Measurements from ENCODE around the gene ZFYVE21.

The ZFYVE21 gene

GRCh38 chr14:103740991-103741689, 25.5 kb downstream of the ZFYVE21 start:
- no peak for TF ChIP-seq CTCF (IDR thresholded peaks at IDR 0.05; ENCODE audit: insufficient read depth, low read length)
- no peak for TF ChIP-seq GABPA (IDR thresholded peaks at IDR 0.05; ENCODE audit: low read depth)
- TF ChIP-seq POLR2AphosphoS5 (IDR thresholded peaks at IDR 0.05; ENCODE audit: low read depth) = no peak
- peak; percentile 39; the same call in 1 of the 2 replicates for TF ChIP-seq SPI1 (IDR thresholded peaks at IDR 0.05; ENCODE audit: borderline replicate concordance, low read depth)
- TF ChIP-seq, protein P1, sequence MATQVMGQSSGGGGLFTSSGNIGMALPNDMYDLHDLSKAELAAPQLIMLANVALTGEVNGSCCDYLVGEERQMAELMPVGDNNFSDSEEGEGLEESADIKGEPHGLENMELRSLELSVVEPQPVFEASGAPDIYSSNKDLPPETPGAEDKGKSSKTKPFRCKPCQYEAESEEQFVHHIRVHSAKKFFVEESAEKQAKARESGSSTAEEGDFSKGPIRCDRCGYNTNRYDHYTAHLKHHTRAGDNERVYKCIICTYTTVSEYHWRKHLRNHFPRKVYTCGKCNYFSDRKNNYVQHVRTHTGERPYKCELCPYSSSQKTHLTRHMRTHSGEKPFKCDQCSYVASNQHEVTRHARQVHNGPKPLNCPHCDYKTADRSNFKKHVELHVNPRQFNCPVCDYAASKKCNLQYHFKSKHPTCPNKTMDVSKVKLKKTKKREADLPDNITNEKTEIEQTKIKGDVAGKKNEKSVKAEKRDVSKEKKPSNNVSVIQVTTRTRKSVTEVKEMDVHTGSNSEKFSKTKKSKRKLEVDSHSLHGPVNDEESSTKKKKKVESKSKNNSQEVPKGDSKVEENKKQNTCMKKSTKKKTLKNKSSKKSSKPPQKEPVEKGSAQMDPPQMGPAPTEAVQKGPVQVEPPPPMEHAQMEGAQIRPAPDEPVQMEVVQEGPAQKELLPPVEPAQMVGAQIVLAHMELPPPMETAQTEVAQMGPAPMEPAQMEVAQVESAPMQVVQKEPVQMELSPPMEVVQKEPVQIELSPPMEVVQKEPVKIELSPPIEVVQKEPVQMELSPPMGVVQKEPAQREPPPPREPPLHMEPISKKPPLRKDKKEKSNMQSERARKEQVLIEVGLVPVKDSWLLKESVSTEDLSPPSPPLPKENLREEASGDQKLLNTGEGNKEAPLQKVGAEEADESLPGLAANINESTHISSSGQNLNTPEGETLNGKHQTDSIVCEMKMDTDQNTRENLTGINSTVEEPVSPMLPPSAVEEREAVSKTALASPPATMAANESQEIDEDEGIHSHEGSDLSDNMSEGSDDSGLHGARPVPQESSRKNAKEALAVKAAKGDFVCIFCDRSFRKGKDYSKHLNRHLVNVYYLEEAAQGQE (IDR thresholded peaks at IDR 0.05; ENCODE audit: insufficient replicate concordance, low read depth) = peak; percentile 47
- DNase-seq (ENCODE audit: low read depth in 1 of 2, low spot score in 1 of 2) = no peak
- Histone ChIP-seq H3K27ac (replicated peaks) (no peak overlapping the region), H3K27me3 (ENCODE audit: insufficient read depth, poor library complexity, severe bottlenecking) (no peaks in the 10 kb centered on the region), H3K4me3 (replicated peaks; ENCODE audit: insufficient read depth, low read length) (no peak overlapping the region)

- TF ChIP-seq CTCF (IDR thresholded peaks at IDR 0.05; ENCODE audit: insufficient read depth, low read length) (no peak), POLR2AphosphoS5 (IDR thresholded peaks at IDR 0.05; ENCODE audit: low read depth) (no peak), SPI1 (IDR thresholded peaks at IDR 0.05; ENCODE audit: borderline replicate concordance, low read depth) (no peak), GABPA (IDR thresholded peaks at IDR 0.05; ENCODE audit: low read depth) (no peak)
- TF ChIP-seq, protein P1 (IDR thresholded peaks at IDR 0.05; ENCODE audit: insufficient replicate concordance, low read depth) = no peak
- DNase-seq (ENCODE audit: low read depth in 1 of 2, low spot score in 1 of 2) = no peak
- H3K27ac ChIP-seq (replicated peaks) = no peak overlapping the region
Measured at GRCh38 chr14:103741876-103742275, 26.3 kb downstream of the ZFYVE21 start.

DNA sequence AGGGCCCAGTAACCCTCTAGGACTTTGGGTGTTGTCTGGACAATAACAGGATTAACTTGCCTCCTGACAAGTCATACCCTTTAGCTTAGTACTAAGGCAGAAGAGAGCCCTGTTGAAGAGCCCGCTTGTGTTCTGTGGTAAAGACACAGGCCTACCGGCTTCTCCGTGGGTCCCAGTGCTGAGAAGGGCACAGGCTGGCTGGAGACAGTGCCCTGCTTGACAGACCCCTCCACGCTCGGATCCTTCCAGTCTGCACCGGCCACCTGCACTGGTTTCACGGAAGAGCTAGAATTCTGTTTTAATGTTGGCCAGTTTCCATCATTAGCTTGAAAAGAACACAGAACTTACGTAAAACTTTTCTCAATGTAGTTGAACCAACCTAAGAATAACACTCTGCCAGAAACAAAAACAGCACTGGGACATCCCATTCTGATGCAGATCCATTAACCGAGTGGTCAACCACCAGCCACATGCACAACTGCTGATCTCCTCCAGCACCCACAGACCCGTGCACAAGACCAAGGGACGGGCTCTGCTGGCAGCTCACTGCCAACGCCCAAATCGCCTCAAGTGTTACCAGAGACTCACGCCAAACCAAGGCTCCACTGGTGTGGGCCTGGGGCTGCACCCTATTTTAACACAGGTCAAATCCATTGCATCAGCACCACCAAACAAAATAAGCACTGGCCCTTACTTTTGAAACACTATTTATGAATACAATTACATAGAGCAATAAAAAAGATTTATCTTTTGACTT, 27.1 kb downstream of the ZFYVE21 start:
- H3K27me3 ChIP-seq (ENCODE audit: insufficient read depth, poor library complexity, severe bottlenecking) = no peaks in the 10 kb centered on the region
- DNase-seq (ENCODE audit: low read depth in 1 of 2, low spot score in 1 of 2) = no peak
- no peak overlapping the region for H3K27ac ChIP-seq (replicated peaks)
- TF ChIP-seq GABPA (IDR thresholded peaks at IDR 0.05; ENCODE audit: low read depth) (no peak), SPI1 (IDR thresholded peaks at IDR 0.05; ENCODE audit: borderline replicate concordance, low read depth) (no peak)
- TF ChIP-seq, protein P1 (IDR thresholded peaks at IDR 0.05; ENCODE audit: insufficient replicate concordance, low read depth) = no peak
- no peak overlapping the region for H3K4me3 ChIP-seq (replicated peaks; ENCODE audit: insufficient read depth, low read length)

More at GRCh38 chr14:103741876-103742275, 26.3 kb downstream of the ZFYVE21 start:
- Histone ChIP-seq H3K4me3 (replicated peaks; ENCODE audit: insufficient read depth, low read length) (no peak overlapping the region), H3K27me3 (ENCODE audit: insufficient read depth, poor library complexity, severe bottlenecking) (no peaks in the 10 kb centered on the region)

All from HL-60 (cell line).